T-cell (primary cell): ENCODE measurements around the gene ADAM12. TPM values are rescaled to one million over a fixed set of nuclear protein-coding genes. Genes with fewer than 3 reads are reported as not detected.

Experiments used
- ATAC-seq, 4 experiments: fragments of 200-7000 bp in 3 of 4; fragments of 150-1000 bp in 1 of 4; cut with Tn5 transposase; replicated peaks in 1 of 4; 1 replicate in 3 of 4; 2 replicates in 1 of 4; pipeline ENCODE4 v1.10.0; 2021; ENCODE audit warnings: moderate library complexity in 3 of 4, mild to moderate bottlenecking in 2 of 4, moderate number of reproducible peaks in 1 of 4
- CTCF ChIA-PET, 2 donors: fragments of 300-600 bp; sonication (Branson Sonifier 250); formaldehyde crosslinking; loops; one replicate each; lab custom pipeline; 2022; ENCODE audit warnings: antibody characterized with exemption in 2 of 2; lab: Charles Lee
- POLR2A ChIA-PET, 2 donors: fragments of 300-600 bp; sonication (Branson Sonifier 250); formaldehyde crosslinking; loops; one replicate each; lab custom pipeline; 2022; ENCODE audit warnings: antibody characterized with exemption in 2 of 2; lab: Charles Lee
- DNase-seq, 35 experiments: peaks; one replicate each; pipeline versions ENCODE4 v3.0.0 to v3.0.0-alpha.2; 2013 to 2023
- H3K27ac ChIP-seq: one replicate; pipeline ENCODE4 v1.5.1; 2013; ENCODE audit warnings: low read length
- H3K27me3 ChIP-seq, 2 experiments: replicated peaks in 1 of 2; 1 replicate in 1 of 2; 2 replicates in 1 of 2; pipeline versions ENCODE4 v1.6.1 to v1.7.0; 2013; ENCODE audit warnings: low read length in 1 of 2, mixed read lengths in 1 of 2; ENCODE audit not compliant: control insufficient read depth in 2 of 2, insufficient read depth in 2 of 2; ENCODE audit errors: extremely low read depth in 1 of 2
- H3K36me3 ChIP-seq, 2 donors: 1 replicate in 1 of 2; 2 replicates in 1 of 2; pipeline versions ENCODE4 v1.6.1 to v1.7.0; 2013; ENCODE audit warnings: low read length in 1 of 2; ENCODE audit not compliant: control insufficient read depth in 2 of 2, insufficient read depth in 1 of 2; ENCODE audit errors: extremely low read depth in 1 of 2
- H3K4me1 ChIP-seq, 2 experiments: 1 replicate in 1 of 2; 2 replicates in 1 of 2; pipeline versions ENCODE4 v1.6.1 to v1.7.0; 2013; ENCODE audit warnings: low read length in 2 of 2, mixed read lengths in 1 of 2; ENCODE audit not compliant: insufficient read depth in 2 of 2, control insufficient read depth in 1 of 2; ENCODE audit errors: extremely low read depth in 1 of 2
- H3K4me3 ChIP-seq, 2 donors: 1 replicate in 1 of 2; 2 replicates in 1 of 2; pipeline versions ENCODE4 v1.5.1 to v1.7.0; 2013; ENCODE audit warnings: mild to moderate bottlenecking in 2 of 2, low read length in 1 of 2, moderate library complexity in 1 of 2; ENCODE audit not compliant: control insufficient read depth in 1 of 2; ENCODE audit errors: extremely low read depth in 1 of 2
- H3K9me3 ChIP-seq: 2 replicates; pipeline ENCODE4 v1.7.0; 2013
- H3K27ac Mint-ChIP-seq, 2 donors: one replicate each; pipeline ENCODE4 v1.8.0; 2020 to 2021; ENCODE audit warnings: mild to moderate bottlenecking in 2 of 2, mixed read lengths in 2 of 2
- H3K27me3 Mint-ChIP-seq, 2 donors: one replicate each; pipeline ENCODE4 v1.8.0; 2021 to 2022; ENCODE audit warnings: mixed read lengths in 2 of 2
- H3K36me3 Mint-ChIP-seq: one replicate; pipeline ENCODE4 v1.8.0; 2021; ENCODE audit warnings: mixed read lengths
- H3K4me1 Mint-ChIP-seq, 3 donors: one replicate each; pipeline ENCODE4 v1.8.0; 2020 to 2022; ENCODE audit warnings: mixed read lengths in 3 of 3, mild to moderate bottlenecking in 1 of 3
- H3K4me3 Mint-ChIP-seq, 3 donors: one replicate each; pipeline ENCODE4 v1.8.0; 2020 to 2022; ENCODE audit warnings: mild to moderate bottlenecking in 3 of 3, mixed read lengths in 3 of 3, moderate library complexity in 3 of 3
- H3K9me3 Mint-ChIP-seq, 3 donors: one replicate each; pipeline ENCODE4 v1.8.0; 2020 to 2022; ENCODE audit warnings: mixed read lengths in 3 of 3
- WGBS: methylation state at CpG from one replicate; pipeline ENCODE4 v1.1.5; 2013; ENCODE audit warnings: missing lambda C conversion rate; ENCODE audit not compliant: insufficient coverage; 5-methylcytosine and 5-hydroxymethylcytosine counted together
- total RNA-seq, 35 experiments: library from RNA in 6 of 35; stranded (reverse) in 6 of 35; fragments of 120-200 nt in 1 of 35; gene quantifications; one replicate each; pipeline versions ENCODE4 v1.2.1 to v1.2.4 and lab custom pipeline; 2013 to 2026

ADAM12 gene
- total RNA-seq, 5 donors from 2014 or later (not counting 1 experiment from before 2014, with no cell fraction given), result 0.35 to 5.7 (median 1.2) TPM

DNA sequence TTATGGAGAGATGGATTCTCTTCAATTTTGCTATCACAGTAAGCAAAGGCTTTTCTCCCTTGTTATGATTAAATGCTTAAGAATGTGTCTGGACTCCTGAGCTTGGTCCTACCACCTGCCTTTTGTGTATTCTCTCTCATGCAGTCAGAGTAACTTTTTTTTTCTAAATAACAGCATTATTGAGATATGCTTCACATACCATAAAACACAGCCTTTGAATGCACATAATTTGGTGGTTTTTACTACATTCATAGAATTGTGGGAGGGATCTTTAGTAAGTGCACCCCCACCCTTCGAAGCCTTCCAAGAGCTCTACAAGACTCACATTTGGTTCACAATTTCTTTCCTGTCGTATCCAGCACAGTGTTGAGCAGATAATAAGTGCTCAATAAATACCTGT lies 175.5 kb downstream of the ADAM12 start:
- H3K4me3 Mint-ChIP-seq, result no peak overlapping the region
- WGBS, result no CpG with 5 or more reads among the region's 2 CpGs
- CTCF ChIA-PET, result no interaction called here

DNA sequence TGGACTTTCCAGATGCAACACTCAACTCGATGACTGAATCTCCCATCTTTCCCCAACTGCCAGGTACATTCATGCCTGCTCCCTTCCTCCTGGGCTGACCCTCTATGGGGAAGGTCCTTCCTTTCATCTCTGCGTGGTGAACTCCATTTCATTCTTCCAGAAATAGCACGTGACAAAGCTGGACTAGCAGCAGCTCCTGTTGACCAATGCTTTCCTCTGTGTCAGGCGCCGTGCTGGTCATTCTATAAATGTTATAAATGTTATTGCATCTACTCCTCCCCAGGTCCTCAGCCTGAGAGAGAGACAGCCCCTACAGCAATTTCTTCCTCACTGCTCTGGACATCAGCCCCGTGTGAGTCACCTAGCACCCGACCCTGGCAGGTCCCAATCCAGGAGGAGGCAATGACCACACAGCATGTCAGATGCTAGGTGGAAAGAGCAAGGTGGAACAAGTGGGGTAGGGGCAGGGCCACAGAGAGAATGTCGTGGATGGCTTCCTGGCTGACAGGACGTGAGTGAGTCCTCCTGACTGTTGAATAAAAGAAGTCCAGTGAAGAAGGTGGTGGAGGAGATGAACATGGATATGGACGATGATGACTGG lies 178.1 kb downstream of the ADAM12 start:
- Histone ChIP-seq H3K4me1 (no peaks in the 10 kb centered on the region), H3K27me3 (peaks cover 0 to 4% of the 10 kb centered on the region in 2 experiments), H3K9me3 (no peaks in the 10 kb centered on the region), H3K36me3 (no peaks in the 10 kb centered on the region), H3K27ac (no peak overlapping the region), H3K4me3 (no peak overlapping the region)
- ATAC-seq (no peak), DNase-seq (no peak)
- Mint-ChIP-seq H3K4me3 (no peak overlapping the region), H3K36me3 (no peaks in the 10 kb centered on the region), H3K9me3 (no peaks in the 10 kb centered on the region), H3K4me1 (no peaks in the 10 kb centered on the region), H3K27me3 (peaks cover 3 to 17% of the 10 kb centered on the region in 2 donors), H3K27ac (peak overlapping the region in 1 of 2 donors; percentile 29)
- ChIA-PET CTCF (no interaction called here), POLR2A (no interaction called here)
- WGBS, result 64% methylated on average over 6 of the region's 10 CpGs

More for the DNA sequence above, 175.5 kb downstream of the ADAM12 start:
- ATAC-seq, result no peak
- no peaks in the 10 kb centered on the region for H3K36me3 ChIP-seq
- peaks cover 3 to 17% of the 10 kb centered on the region in 2 donors for H3K27me3 Mint-ChIP-seq
- POLR2A ChIA-PET, result no interaction called here
- H3K36me3 Mint-ChIP-seq, result no peaks in the 10 kb centered on the region
- H3K4me1 Mint-ChIP-seq, result no peaks in the 10 kb centered on the region
- H3K4me1 ChIP-seq, result no peaks in the 10 kb centered on the region
- no peak for DNase-seq
- no peak overlapping the region for H3K4me3 ChIP-seq
- H3K27ac Mint-ChIP-seq, result no peak overlapping the region
- H3K27me3 ChIP-seq, result peaks cover 0 to 4% of the 10 kb centered on the region in 2 experiments
- no peaks in the 10 kb centered on the region for H3K9me3 Mint-ChIP-seq
- no peak overlapping the region for H3K27ac ChIP-seq
- no peaks in the 10 kb centered on the region for H3K9me3 ChIP-seq

DNA sequence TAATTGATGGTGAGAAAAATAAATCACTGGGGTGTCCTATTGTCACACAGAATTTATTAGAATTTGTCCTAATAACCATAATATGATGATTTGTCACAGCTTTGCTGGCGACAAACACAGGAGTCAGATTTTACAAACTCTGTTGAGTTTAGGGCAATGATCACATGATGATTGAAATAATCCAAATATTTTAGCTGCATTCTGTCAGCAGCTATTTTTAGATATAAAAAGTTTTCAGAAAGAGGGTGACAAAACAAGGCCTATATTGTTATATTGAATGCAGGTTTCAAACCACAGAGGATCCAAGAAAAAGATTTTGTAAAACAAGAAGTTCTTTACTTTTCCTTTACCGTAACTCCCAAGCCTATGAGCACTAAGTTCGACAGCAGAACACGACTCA lies 178.8 kb downstream of the ADAM12 start:
- H3K27ac Mint-ChIP-seq, result no peak overlapping the region
- H3K27me3 ChIP-seq, result peaks cover 0 to 4% of the 10 kb centered on the region in 2 experiments

GRCh38 chr10:126208726-126209302 lies 179.5 kb downstream of the ADAM12 start:
- ATAC-seq, result no peak
- POLR2A ChIA-PET, result interaction anchor here in 1 of 2 donors (0.6 to 0.7 kb wide), 2 partner anchors 160 to 793 kb away, joined by 3 to 5 read pairs; no protein-coding TSS in a partner anchor

More for the DNA sequence above, 178.8 kb downstream of the ADAM12 start:
- Histone ChIP-seq H3K4me3 (no peak overlapping the region), H3K9me3 (no peaks in the 10 kb centered on the region), H3K4me1 (no peaks in the 10 kb centered on the region), H3K36me3 (no peaks in the 10 kb centered on the region), H3K27ac (no peak overlapping the region)
- no peaks in the 10 kb centered on the region for H3K4me1 Mint-ChIP-seq
- H3K4me3 Mint-ChIP-seq, result no peak overlapping the region
- DNase-seq (no peak), ATAC-seq (no peak)
- H3K27me3 Mint-ChIP-seq, result peaks cover 0 to 17% of the 10 kb centered on the region in 2 donors
- CTCF ChIA-PET, result no interaction called here
- no peaks in the 10 kb centered on the region for H3K9me3 Mint-ChIP-seq
- H3K36me3 Mint-ChIP-seq, result no peaks in the 10 kb centered on the region
- WGBS, result 62% methylated on average over 3 of the region's 4 CpGs
- POLR2A ChIA-PET, result interaction anchor here in 1 of 2 donors (0.7 kb wide), 1 partner anchor 792 kb away, joined by 3 read pairs; no protein-coding TSS in a partner anchor

DNA sequence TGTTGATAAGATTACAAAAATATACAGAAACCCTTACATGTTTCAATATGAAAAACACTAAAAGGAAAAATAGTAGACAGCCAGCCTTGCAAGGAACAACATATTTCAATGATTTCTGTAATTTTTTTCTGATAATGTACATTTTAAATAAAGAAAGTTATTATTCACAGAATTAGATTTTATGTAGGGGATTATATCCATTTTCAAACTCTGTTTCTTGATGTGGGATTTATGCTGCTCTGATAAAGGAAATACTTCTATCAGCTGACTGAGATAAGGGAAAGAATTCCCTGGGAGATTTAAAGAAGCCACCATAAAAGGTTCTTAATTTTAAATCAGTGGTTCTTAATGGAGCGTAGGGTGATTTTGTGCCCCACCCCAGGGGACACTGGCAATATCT lies 180.4 kb downstream of the ADAM12 start:
- Histone ChIP-seq H3K27ac (no peak overlapping the region), H3K4me1 (no peaks in the 10 kb centered on the region), H3K36me3 (no peaks in the 10 kb centered on the region), H3K4me3 (no peak overlapping the region), H3K27me3 (peaks cover 0 to 4% of the 10 kb centered on the region in 2 experiments), H3K9me3 (no peaks in the 10 kb centered on the region)
- WGBS, result no CpG with 5 or more reads among the region's 1 CpG
- ChIA-PET POLR2A (no interaction called here), CTCF (no interaction called here)
- H3K4me1 Mint-ChIP-seq, result no peaks in the 10 kb centered on the region
- H3K27ac Mint-ChIP-seq, result no peak overlapping the region
- ATAC-seq, result no peak
- no peaks in the 10 kb centered on the region for H3K9me3 Mint-ChIP-seq
- no peaks in the 10 kb centered on the region for H3K36me3 Mint-ChIP-seq
- H3K27me3 Mint-ChIP-seq, result peaks cover 0 to 12% of the 10 kb centered on the region in 2 donors
- H3K4me3 Mint-ChIP-seq, result no peak overlapping the region
- no peak for DNase-seq

More at GRCh38 chr10:126208726-126209302, 179.5 kb downstream of the ADAM12 start:
- DNase-seq, result no peak
- WGBS, result no CpG with 5 or more reads among the region's 4 CpGs
- H3K27ac ChIP-seq, result no peak overlapping the region
- H3K9me3 Mint-ChIP-seq, result no peaks in the 10 kb centered on the region
- H3K27me3 Mint-ChIP-seq, result peaks cover 0 to 13% of the 10 kb centered on the region in 2 donors
- no peak overlapping the region for H3K4me3 Mint-ChIP-seq
- CTCF ChIA-PET, result no interaction called here
- H3K27ac Mint-ChIP-seq, result no peak overlapping the region
- no peaks in the 10 kb centered on the region for H3K36me3 ChIP-seq
- H3K9me3 ChIP-seq, result no peaks in the 10 kb centered on the region
- no peaks in the 10 kb centered on the region for H3K4me1 ChIP-seq
- H3K36me3 Mint-ChIP-seq, result no peaks in the 10 kb centered on the region
- peaks cover 0 to 4% of the 10 kb centered on the region in 2 experiments for H3K27me3 ChIP-seq
- no peak overlapping the region for H3K4me3 ChIP-seq
- no peaks in the 10 kb centered on the region for H3K4me1 Mint-ChIP-seq

DNA sequence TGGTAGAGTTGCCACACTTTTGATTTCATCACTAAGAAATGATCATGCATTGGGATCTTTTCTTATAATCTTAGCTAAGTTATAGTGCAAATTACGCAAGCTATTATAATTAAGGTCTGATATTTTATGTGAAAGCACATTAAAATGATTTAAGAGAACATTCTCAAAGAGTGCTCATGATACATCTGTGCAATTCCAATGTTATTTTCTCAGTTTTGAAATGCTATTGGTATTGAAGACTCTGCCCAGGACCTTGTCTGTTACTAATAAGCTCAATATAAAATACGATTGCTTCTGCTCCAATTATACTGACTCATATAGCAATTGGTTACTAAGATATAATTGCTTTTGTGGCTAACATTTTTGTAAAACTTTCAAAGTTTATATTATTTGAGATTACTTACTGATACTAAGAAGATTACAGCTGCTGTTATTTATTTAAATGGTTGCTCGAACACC lies 180.9 kb downstream of the ADAM12 start:
- H3K4me1 Mint-ChIP-seq, result no peaks in the 10 kb centered on the region
- Histone ChIP-seq H3K36me3 (no peaks in the 10 kb centered on the region), H3K9me3 (no peaks in the 10 kb centered on the region), H3K4me3 (no peak overlapping the region), H3K4me1 (no peaks in the 10 kb centered on the region), H3K27me3 (peaks cover 0 to 4% of the 10 kb centered on the region in 2 experiments), H3K27ac (no peak overlapping the region)
- WGBS, result 100% methylated on average over 1 of the region's 3 CpGs
- POLR2A ChIA-PET, result no interaction called here
- CTCF ChIA-PET, result no interaction called here
- H3K4me3 Mint-ChIP-seq, result no peak overlapping the region
- DNase-seq, result no peak
- no peaks in the 10 kb centered on the region for H3K9me3 Mint-ChIP-seq
- H3K36me3 Mint-ChIP-seq, result no peaks in the 10 kb centered on the region
- no peak overlapping the region for H3K27ac Mint-ChIP-seq
- peaks cover 0 to 12% of the 10 kb centered on the region in 2 donors for H3K27me3 Mint-ChIP-seq
- no peak for ATAC-seq
